OCI-LY7 (cell line): ENCODE data around the gene TAB2. TPM values are rescaled to one million over a fixed set of nuclear protein-coding genes. Genes with fewer than 3 reads are reported as not detected.

ENCODE experiments used
- BruUV-seq: library from RNA; stranded (reverse); fragments of 400-500 nt; replicated peaks from 2 replicates; lab custom pipeline; 2021; lab: Mats Ljungman, UMichigan
- CTCF ChIA-PET: fragments of 300-600 bp; sonication (Branson Sonifier 250); formaldehyde crosslinking; loops from one replicate; lab custom pipeline; 2022; ENCODE audit warnings: antibody characterized with exemption; ENCODE audit not compliant: unreplicated experiment; lab: Charles Lee
- POLR2A ChIA-PET: fragments of 300-600 bp; sonication (Branson Sonifier 250); formaldehyde crosslinking; loops from one replicate; lab custom pipeline; 2022; ENCODE audit warnings: antibody characterized with exemption; lab: Charles Lee
- DNase-seq: peaks from one replicate; pipeline ENCODE4 v3.0.0-alpha.2; 2015; ENCODE audit warnings: low spot score
- H2AFZ ChIP-seq: fragments of 200-600 bp; sonication (generic), shearing (Covaris generic); 2 replicates; pipeline ENCODE4 v1.6.1; 2014; ENCODE audit warnings: mild to moderate bottlenecking, antibody characterized with exemption, low read length, moderate library complexity
- H3K27ac ChIP-seq: fragments of 200-600 bp; sonication (generic); 2 replicates; pipeline ENCODE4 v1.5.1; 2014; ENCODE audit warnings: mixed run types, low read depth, mild to moderate bottlenecking, moderate library complexity, low read length, inconsistent platforms; ENCODE audit not compliant: poor library complexity, severe bottlenecking
- H3K36me3 ChIP-seq: fragments of 200-600 bp; sonication (generic); 2 replicates; pipeline ENCODE4 v1.6.1; 2014; ENCODE audit warnings: mild to moderate bottlenecking, antibody characterized with exemption, low read length, moderate library complexity, mixed read lengths; ENCODE audit not compliant: insufficient read depth
- H3K4me1 ChIP-seq: fragments of 200-600 bp; sonication (generic); 2 replicates; pipeline ENCODE4 v1.5.1; 2014; ENCODE audit warnings: mild to moderate bottlenecking, low read length; ENCODE audit not compliant: insufficient read depth, poor library complexity, severe bottlenecking
- H3K4me2 ChIP-seq: fragments of 200-600 bp; sonication (generic); 2 replicates; pipeline ENCODE4 v1.6.1; 2014; ENCODE audit warnings: mild to moderate bottlenecking, low read length
- H3K4me3 ChIP-seq: fragments of 200-600 bp; sonication (generic); 2 replicates; pipeline ENCODE4 v1.5.1; 2014; ENCODE audit warnings: mild to moderate bottlenecking, low read depth, low read length; ENCODE audit not compliant: poor library complexity, severe bottlenecking
- H3K79me2 ChIP-seq: fragments of 200-600 bp; sonication (generic); 2 replicates; pipeline ENCODE4 v1.6.1; 2016; ENCODE audit warnings: low read depth, mild to moderate bottlenecking, low read length, moderate library complexity, mixed read lengths; ENCODE audit not compliant: insufficient read depth
- H3K9me2 ChIP-seq: fragments of 200-600 bp; sonication (generic); 2 replicates; pipeline ENCODE4 v1.6.1; 2016; ENCODE audit warnings: mild to moderate bottlenecking, low read length, mixed read lengths; ENCODE audit not compliant: insufficient read depth
- H3K9me3 ChIP-seq: fragments of 200-600 bp; sonication (generic); 2 replicates; pipeline ENCODE4 v1.6.1; 2014; ENCODE audit warnings: mild to moderate bottlenecking, mixed run types, low read length, mixed read lengths
- H4K20me1 ChIP-seq: fragments of 200-600 bp; sonication (generic); 2 replicates; pipeline ENCODE4 v1.6.1; 2014; ENCODE audit warnings: mild to moderate bottlenecking, antibody characterized with exemption, low read length, moderate library complexity, mixed read lengths; ENCODE audit not compliant: insufficient read depth
- CTCF ChIP-seq: fragments of 200-600 bp; sonication (generic); conservative IDR thresholded peaks from 2 replicates; pipeline ENCODE4 v1.5.1; 2014; ENCODE audit warnings: mild to moderate bottlenecking, antibody characterized with exemption, low read length, moderate library complexity, mixed read lengths
- EZH2phosphoT487 ChIP-seq: fragments of 200-600 bp; sonication (generic); IDR thresholded peaks from 2 replicates; pipeline ENCODE4 v1.6.1; 2018; ENCODE audit warnings: low read depth, borderline replicate concordance, mild to moderate bottlenecking, mixed run types, antibody characterized with exemption, low read length, moderate library complexity, mixed read lengths
- intact Hi-C: fragments of 100-400 bp; cut with micrococcal nuclease; formaldehyde crosslinking; loops from one replicate; pipeline ENCODE4 v1.10.0; 2022; ENCODE audit not compliant: unreplicated experiment
- total RNA-seq, 2 experiments: library from RNA; depleted of rRNA in 1 of 2; stranded (reverse); fragments of >200 nt in 1 of 2; shearing (Covaris generic) in 1 of 2; gene quantifications; 2 replicates each; pipeline ENCODE4 v1.2.3, GENCODE V29; 2014 to 2022

The TAB2 gene
- total RNA-seq, 2 experiments from 2014 or later = 17.3 to 35.8 TPM

- Histone ChIP-seq H3K27ac (no peak overlapping the region), H3K79me2 (no peaks in the 10 kb centered on the region), H3K9me2 (no peaks in the 10 kb centered on the region), H3K4me2 (no peak overlapping the region), H3K4me3 (no peak overlapping the region), H3K36me3 (no peaks in the 10 kb centered on the region), H3K4me1 (no peaks in the 10 kb centered on the region), H2AFZ (no peak overlapping the region), H3K9me3 (no peaks in the 10 kb centered on the region), H4K20me1 (no peaks in the 10 kb centered on the region)
- TF ChIP-seq EZH2phosphoT487 (no peak), CTCF (no peak)
- POLR2A ChIA-PET = interaction anchor here (0.6 kb wide), 1 partner anchor 9 kb away, joined by 3 read pairs; no protein-coding TSS in a partner anchor
- intact Hi-C loops = no loop called here
- no peak for DNase-seq
- CTCF ChIA-PET = no interaction called here
- no TSS peak for BruUV-seq
Measured at GRCh38 chr6:149303468-149303867, 14.0 kb upstream of the TAB2 start.

DNA sequence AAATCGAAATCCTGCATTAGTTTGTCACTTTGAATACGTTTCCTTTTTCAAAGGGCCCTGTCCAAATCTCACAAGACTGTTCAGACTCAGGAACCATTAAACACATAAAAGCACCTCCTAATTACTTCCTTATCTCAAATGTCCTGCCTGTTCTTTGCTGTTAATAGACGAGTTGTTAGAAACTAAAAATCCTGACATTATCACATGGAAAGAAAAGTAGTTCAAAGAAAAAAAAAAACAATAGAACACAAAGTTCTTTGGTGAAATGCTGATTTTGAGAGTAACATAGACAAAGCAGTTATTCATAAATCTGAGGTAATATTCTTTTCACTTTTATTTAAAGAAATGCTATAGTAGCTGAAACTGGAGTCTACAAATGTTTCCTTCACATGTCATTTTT is 12.1 kb upstream of the TAB2 start:
- Histone ChIP-seq H3K9me3 (no peaks in the 10 kb centered on the region), H2AFZ (no peak overlapping the region), H3K36me3 (no peaks in the 10 kb centered on the region), H3K4me2 (no peak overlapping the region), H3K27ac (no peak overlapping the region), H3K4me1 (no peaks in the 10 kb centered on the region), H3K79me2 (no peaks in the 10 kb centered on the region), H3K4me3 (no peak overlapping the region), H4K20me1 (no peaks in the 10 kb centered on the region), H3K9me2 (no peaks in the 10 kb centered on the region)
- TF ChIP-seq EZH2phosphoT487 = no peak
- no peak for TF ChIP-seq CTCF
- intact Hi-C loops = no loop called here
- POLR2A ChIA-PET = no interaction called here
- no peak for DNase-seq
- no TSS peak for BruUV-seq
- CTCF ChIA-PET = no interaction called here

- POLR2A ChIA-PET = no interaction called here
- no peaks in the 10 kb centered on the region for H3K36me3 ChIP-seq
Measured at GRCh38 chr6:149306967-149307366, 10.5 kb upstream of the TAB2 start.

More at GRCh38 chr6:149306967-149307366, 10.5 kb upstream of the TAB2 start:
- Histone ChIP-seq H4K20me1 (no peaks in the 10 kb centered on the region), H3K4me3 (no peak overlapping the region), H3K4me2 (no peak overlapping the region), H3K9me3 (no peaks in the 10 kb centered on the region), H3K9me2 (no peaks in the 10 kb centered on the region), H3K4me1 (no peaks in the 10 kb centered on the region), H2AFZ (no peak overlapping the region), H3K79me2 (no peaks in the 10 kb centered on the region), H3K27ac (no peak overlapping the region)
- no peak for DNase-seq
- CTCF ChIA-PET = no interaction called here
- BruUV-seq = no TSS peak
- no peak for TF ChIP-seq EZH2phosphoT487
- no peak for TF ChIP-seq CTCF
- intact Hi-C loops = no loop called here
